ENCODE results near the gene ERMN.

DNA sequence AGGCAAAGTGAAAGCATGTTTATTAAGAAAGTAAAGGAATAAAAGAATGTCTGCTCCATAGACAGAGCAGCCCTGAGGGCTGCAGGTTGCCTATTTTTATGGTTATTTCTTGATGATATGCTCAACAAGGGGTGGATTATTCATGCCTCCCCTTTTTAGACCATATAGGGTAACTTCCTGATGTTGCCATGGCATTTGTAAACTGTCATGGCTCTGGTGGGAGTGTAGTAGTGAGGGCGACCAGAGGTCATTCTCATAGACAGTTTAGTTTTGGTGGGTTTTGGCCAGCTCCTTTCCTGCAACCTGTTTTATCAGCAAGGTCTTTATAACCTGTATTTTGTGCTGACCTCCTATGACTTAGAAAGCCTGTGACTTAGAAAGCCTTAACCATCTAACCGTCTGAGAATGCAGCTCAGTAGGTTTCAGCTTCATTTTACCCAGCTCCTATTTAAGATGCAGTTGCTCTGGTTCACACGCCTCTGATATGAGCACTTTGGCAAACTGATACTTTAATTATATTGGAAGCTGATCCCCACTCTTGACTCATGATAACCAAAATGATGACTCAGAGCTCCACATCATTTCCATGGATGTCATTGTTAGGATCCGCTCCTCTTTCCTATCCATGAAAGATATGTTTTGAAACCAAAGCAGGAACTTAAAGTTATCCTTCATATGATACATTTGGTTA is 14.5 kb upstream of the ERMN start:
- TF ChIP-seq, protein P1, sequence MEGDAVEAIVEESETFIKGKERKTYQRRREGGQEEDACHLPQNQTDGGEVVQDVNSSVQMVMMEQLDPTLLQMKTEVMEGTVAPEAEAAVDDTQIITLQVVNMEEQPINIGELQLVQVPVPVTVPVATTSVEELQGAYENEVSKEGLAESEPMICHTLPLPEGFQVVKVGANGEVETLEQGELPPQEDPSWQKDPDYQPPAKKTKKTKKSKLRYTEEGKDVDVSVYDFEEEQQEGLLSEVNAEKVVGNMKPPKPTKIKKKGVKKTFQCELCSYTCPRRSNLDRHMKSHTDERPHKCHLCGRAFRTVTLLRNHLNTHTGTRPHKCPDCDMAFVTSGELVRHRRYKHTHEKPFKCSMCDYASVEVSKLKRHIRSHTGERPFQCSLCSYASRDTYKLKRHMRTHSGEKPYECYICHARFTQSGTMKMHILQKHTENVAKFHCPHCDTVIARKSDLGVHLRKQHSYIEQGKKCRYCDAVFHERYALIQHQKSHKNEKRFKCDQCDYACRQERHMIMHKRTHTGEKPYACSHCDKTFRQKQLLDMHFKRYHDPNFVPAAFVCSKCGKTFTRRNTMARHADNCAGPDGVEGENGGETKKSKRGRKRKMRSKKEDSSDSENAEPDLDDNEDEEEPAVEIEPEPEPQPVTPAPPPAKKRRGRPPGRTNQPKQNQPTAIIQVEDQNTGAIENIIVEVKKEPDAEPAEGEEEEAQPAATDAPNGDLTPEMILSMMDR (IDR thresholded peaks at IDR 0.05; ENCODE audit: poor library complexity) = no peak
- TF ChIP-seq EZH2phosphoT487 (IDR thresholded peaks at IDR 0.05; ENCODE audit: low read depth, severe bottlenecking, unreplicated experiment) = no peak
